ENCODE measurements around the gene USP54. TPM values are rescaled to one million over a fixed set of nuclear protein-coding genes. Genes with fewer than 3 reads are reported as not detected.
A peak's percentile ranks its signal among the peaks of the same experiment; 100 is the strongest.

The USP54 gene
- total and polyA plus RNA-seq, 9 of the 15 experiments (the other 6 are each of a cell fraction or from before 2014, with no cell fraction given), result 3.8 to 40.1 (median 16.9) TPM

- no peak for TF ChIP-seq ZBTB33 (CRISPR knock-in tag; IDR thresholded peaks at IDR 0.05)
- TF ChIP-seq SMARCC2 (IDR thresholded peaks at IDR 0.05; ENCODE audit: low read depth), result peak; percentile 92
- TF ChIP-seq STAT5B (CRISPR knock-in tag; IDR thresholded peaks at IDR 0.05), result no peak
- no peak for TF ChIP-seq DNMT1 (IDR thresholded peaks at IDR 0.05)
- no peak for TF ChIP-seq HDAC6 (IDR thresholded peaks at IDR 0.05; ENCODE audit: low read depth, low read length)
- TF ChIP-seq YBX1 (IDR thresholded peaks at IDR 0.05), result no peak
- TF ChIP-seq TFAP4 (CRISPR knock-in tag; IDR thresholded peaks at IDR 0.05; ENCODE audit: borderline replicate concordance), result peak; percentile 87
- peak; percentile 91 for TF ChIP-seq ZEB2 (IDR thresholded peaks at IDR 0.05)
- TF ChIP-seq REST (IDR thresholded peaks at IDR 0.05; ENCODE audit: borderline replicate concordance), result peak; percentile 21; the same call in 1 of the 2 replicates
- TF ChIP-seq REST (CRISPR knock-in tag; IDR thresholded peaks at IDR 0.05; ENCODE audit: low read depth), result no peak
- no peak for TF ChIP-seq BACH1 (tag; IDR thresholded peaks at IDR 0.05)
- no peak for TF ChIP-seq TCF7L2 (IDR thresholded peaks at IDR 0.05; ENCODE audit: low read depth, low read length)
- peak in 1 of 2 experiments; percentile 63; a peak in 1 of 4 replicates for TF ChIP-seq ARNT (IDR thresholded peaks at IDR 0.05)
Observed at GRCh38 chr10:73517166-73517888, 73.8 kb downstream of the USP54 start (continued).

Measured in K562 (cell line).